K562 (cell line): ENCODE measurements around the gene LTO1. TPM values are rescaled to one million over a fixed set of nuclear protein-coding genes. Genes with fewer than 3 reads are reported as not detected.

Experiments used
- ATAC-seq: fragments of 200-7000 bp; cut with Tn5 transposase; 3 replicates; pipeline ENCODE4 v1.9.1; 2020; ENCODE audit warnings: moderate library complexity
- BruUV-seq: library from RNA; stranded (reverse); fragments of 400-500 nt; replicated peaks from 2 replicates; lab custom pipeline; 2021; lab: Mats Ljungman, UMichigan
- CTCF ChIA-PET: fragments of 300-600 bp; formaldehyde crosslinking; extraction: SDS; loops from one replicate; lab custom pipeline; 2021; ENCODE audit warnings: low intra/inter-chr PET ratio; lab: Yijun Ruan, JAX
- POLR2A ChIA-PET: fragments of 300-600, 350-650 bp; sonication (Branson Sonifier 250); formaldehyde crosslinking; extraction: SDS; loops from one replicate; lab custom pipeline; 2021; ENCODE audit warnings: antibody characterized with exemption, inconsistent platforms; lab: Yijun Ruan, JAX
- DNase-seq, 4 experiments: peaks; one replicate each; pipeline versions ENCODE4 v3.0.0 to v3.0.0-alpha.2; 2011 to 2018; ENCODE audit warnings: low spot score in 3 of 4, mixed read lengths in 3 of 4; ENCODE audit errors: extremely low read depth in 1 of 4
- FAIRE-seq: peaks from 2 replicates; lab custom pipeline; 2011; peaks lifted over from hg19 to GRCh38; lab: Jason Lieb, UNC
- H2AFZ ChIP-seq: 2 replicates; pipeline ENCODE4 v1.6.0; 2011; ENCODE audit warnings: low read depth, low read length, control low read depth, inconsistent platforms
- H3K27ac ChIP-seq: fragments of 200-600 bp; 3 replicates; pipeline ENCODE4 v1.8.0; 2011; ENCODE audit warnings: low read depth, mild to moderate bottlenecking, control low read depth, inconsistent platforms, low read length, moderate library complexity, mixed read lengths; ENCODE audit errors: extremely low read depth
- H3K27me3 ChIP-seq, 2 experiments: fragments of 300-600 bp in 1 of 2; 2 replicates in 1 of 2; 3 replicates in 1 of 2; pipeline versions ENCODE4 v1.6.0 to v1.8.0; 2011; ENCODE audit warnings: inconsistent platforms in 2 of 2, low read length in 2 of 2, mild to moderate bottlenecking in 1 of 2, mixed read lengths in 1 of 2, moderate library complexity in 1 of 2; ENCODE audit not compliant: control insufficient read depth in 2 of 2, insufficient read depth in 2 of 2
- H3K36me3 ChIP-seq: fragments of 300-600 bp; 3 replicates; pipeline ENCODE4 v1.8.0; 2011; ENCODE audit warnings: mild to moderate bottlenecking, low read length, inconsistent platforms; ENCODE audit not compliant: control insufficient read depth, insufficient read depth
- H3K4me1 ChIP-seq, 2 experiments: fragments of 200-600 bp in 1 of 2; replicated peaks in 1 of 2; 2 replicates in 1 of 2; 3 replicates in 1 of 2; pipeline versions ENCODE4 v1.5.1 to v1.8.0; 2011; ENCODE audit warnings: inconsistent platforms in 2 of 2, low read length in 2 of 2, mild to moderate bottlenecking in 1 of 2, mixed read lengths in 1 of 2, moderate library complexity in 1 of 2; ENCODE audit not compliant: control insufficient read depth in 2 of 2, insufficient read depth in 2 of 2
- H3K4me2 ChIP-seq: 2 replicates; pipeline ENCODE4 v1.6.1; 2011; ENCODE audit warnings: low read length, control low read depth, inconsistent platforms, mixed read lengths; ENCODE audit not compliant: insufficient read depth
- H3K4me3 ChIP-seq: fragments of 200-600 bp; sonication (generic), shearing (Covaris generic); 2 replicates; pipeline ENCODE4 v1.5.1; 2016; ENCODE audit warnings: control low read depth, inconsistent platforms
- H3K79me2 ChIP-seq: fragments of 200-600 bp; 3 replicates; pipeline ENCODE4 v1.8.0; 2011; ENCODE audit warnings: low read length, inconsistent platforms; ENCODE audit not compliant: control insufficient read depth, insufficient read depth
- H3K9ac ChIP-seq, 2 experiments: 2 replicates each; pipeline versions ENCODE4 v1.6.0 to v1.6.1; 2011; ENCODE audit warnings: low read depth in 2 of 2, low read length in 2 of 2, control low read depth in 1 of 2, inconsistent platforms in 1 of 2, mild to moderate bottlenecking in 1 of 2, mixed read lengths in 1 of 2; ENCODE audit not compliant: insufficient read depth in 1 of 2
- H3K9me1 ChIP-seq: one replicate; pipeline ENCODE4 v1.6.0; 2011; ENCODE audit warnings: inconsistent platforms, mild to moderate bottlenecking, low read length, moderate library complexity; ENCODE audit not compliant: control insufficient read depth, insufficient read depth
- H3K9me3 ChIP-seq: replicated peaks from 2 replicates; pipeline ENCODE4 v1.5.1; 2011; ENCODE audit warnings: low read depth, low read length, inconsistent platforms; ENCODE audit not compliant: control insufficient read depth, insufficient read depth
- H4K20me1 ChIP-seq: replicated peaks from 2 replicates; pipeline ENCODE4 v1.6.1; 2011; ENCODE audit warnings: low read length, inconsistent platforms, mixed read lengths; ENCODE audit not compliant: control insufficient read depth, insufficient read depth
- FOXJ2 ChIP-seq: fragments of 200-800 bp; sonication (Bioruptor generic); IDR thresholded peaks from 2 replicates; pipeline ENCODE4 v1.6.1; 2016; ENCODE audit warnings: missing genetic modification characterization, missing compliant biosample characterization
- RAD21 ChIP-seq, 2 experiments: fragments of 250-450 bp in 1 of 2; fragments of 450-650 bp in 1 of 2; sonication (Bioruptor Pico) in 1 of 2; formaldehyde crosslinking in 1 of 2; IDR thresholded peaks in 1 of 2; conservative IDR thresholded peaks in 1 of 2; 2 replicates each; pipeline versions ENCODE4 v1.4.0 to v1.8.0; 2020 to 2022; ENCODE audit warnings: mild to moderate bottlenecking in 2 of 2, moderate library complexity in 1 of 2
- RBM17 ChIP-seq: fragments of 200-400 bp; formaldehyde crosslinking; IDR thresholded peaks from 2 replicates; pipeline ENCODE4 v1.6.1; 2017; ENCODE audit warnings: low read depth, mild to moderate bottlenecking, low read length, borderline replicate concordance
- STAG1 ChIP-seq: sonication (generic); formaldehyde crosslinking; IDR thresholded peaks from 2 replicates; pipeline ENCODE4 v1.5.0; 2020; ENCODE audit warnings: missing genetic modification reagents, borderline replicate concordance
- ZNF263 ChIP-seq: sonication (generic); formaldehyde crosslinking; IDR thresholded peaks from 2 replicates; pipeline ENCODE4 v1.8.0; 2022; ENCODE audit warnings: mild to moderate bottlenecking, missing genetic modification reagents, borderline replicate concordance
- WGBS: fragments of 100-300 bp; shearing (Covaris generic); methylation state at CpG from one replicate; pipeline ENCODE4 v1.1.6; 2016; ENCODE audit warnings: low coverage, mixed read lengths; ENCODE audit not compliant: insufficient coverage; ENCODE audit errors: missing lambda C conversion rate; 5-methylcytosine and 5-hydroxymethylcytosine counted together
- in situ Hi-C: fragments of 300-500 bp; cut with MboI; formaldehyde crosslinking; loops from 4 replicates; pipeline ENCODE4 v1.15.0; 2018; ENCODE audit warnings: inconsistent platforms, mixed read lengths
- intact Hi-C: fragments of 100-400 bp; cut with micrococcal nuclease; formaldehyde crosslinking; loops from 2 replicates; pipeline ENCODE4 v1.14.2; 2022
- polyA plus RNA-seq, 8 experiments: library from polyadenylated mRNA; depleted of rRNA in 4 of 8; stranded (reverse) in 5 of 8; unstranded in 3 of 8; fragments of >200 nt; fragmentation: Nextera tagmentation in 2 of 8; fragmentation: Illumina TruSeq in 1 of 8; extraction: Ambion mirVana in 2 of 8; extraction: Trizol in 1 of 8; gene quantifications; 2 replicates each; pipeline versions ENCODE4 v1.2.1 to v1.2.3, GENCODE V29; 2011 to 2014; ENCODE audit warnings: inconsistent platforms in 1 of 8, missing spikeins in 1 of 8
- total RNA-seq, 7 experiments: library from RNA; depleted of rRNA in 6 of 7; stranded (reverse); fragments of >200 nt in 6 of 7; fragmentation: Illumina TruSeq in 2 of 7; extraction: Trizol in 2 of 7; gene quantifications; 2 replicates each; pipeline versions ENCODE4 v1.2.1 to v1.2.3, GENCODE V29; 2011 to 2021; ENCODE audit warnings: low replicate concordance in 1 of 7

LTO1 gene
- total and polyA plus RNA-seq, 9 of the 15 experiments (the other 6 are each of a cell fraction or from before 2014, with no cell fraction given) = 2.6 to 43.4 (median 19.1) TPM

- TF ChIP-seq FOXJ2 (no peak), ZNF263 (peak; percentile 74)
- no peak overlapping the region for H3K4me2 ChIP-seq
- H3K9ac ChIP-seq = no peak overlapping the region
- H2AFZ ChIP-seq = no peak overlapping the region
- H3K36me3 ChIP-seq = no peaks in the 10 kb centered on the region
- BruUV-seq = no TSS peak
- H3K4me1 ChIP-seq = no peaks in the 10 kb centered on the region; a peak in 1 of 5 replicates
- ChIA-PET CTCF (no interaction called here), POLR2A (no interaction called here)
- ATAC-seq (no peak), DNase-seq (no peak), FAIRE-seq (no peak)
- H3K27me3 ChIP-seq = peaks cover 35 to 78% of the 10 kb centered on the region in 2 experiments
- intact Hi-C loops = no loop called here
- no peak overlapping the region for H3K27ac ChIP-seq
- H3K4me3 ChIP-seq = no peak overlapping the region
- H4K20me1 ChIP-seq = 0 out of 2 replicates have a peak, but pooled peaks cover 6% of the 10 kb centered on the region
- no peaks in the 10 kb centered on the region for H3K9me3 ChIP-seq
- in situ Hi-C loops = loop anchor here (10.0 kb wide), 1 partner anchor 466 kb away; no protein-coding TSS in a partner anchor
- WGBS = 0% methylated on average over 7 of the region's 8 CpGs
- no peaks in the 10 kb centered on the region for H3K9me1 ChIP-seq
- H3K79me2 ChIP-seq = no peaks in the 10 kb centered on the region
Measured at GRCh38 chr11:69718912-69719311, 43.8 kb upstream of the LTO1 start.

DNA sequence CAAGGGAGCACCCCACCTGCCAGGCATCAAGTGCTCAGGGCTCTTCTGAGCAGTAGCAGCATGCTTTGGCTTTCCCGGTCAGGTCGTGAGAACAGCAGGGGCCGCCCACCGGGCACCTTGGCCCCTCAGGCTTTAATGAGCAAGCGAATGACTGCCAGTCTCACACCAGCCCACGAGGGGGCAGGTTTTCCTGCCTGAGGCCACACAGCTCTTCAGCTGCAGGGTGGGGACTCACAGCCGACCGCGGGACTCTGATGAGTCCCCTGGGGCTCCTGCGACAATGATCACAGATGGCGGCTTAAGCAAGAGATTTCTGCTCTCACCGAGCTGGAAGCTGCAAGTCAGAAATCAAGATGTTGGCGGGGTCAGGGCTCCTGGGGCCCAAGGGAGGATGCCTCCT is 43.0 kb upstream of the LTO1 start:
- 2% methylated on average over 13 of the region's 13 CpGs for WGBS
- H3K4me2 ChIP-seq = no peak overlapping the region
- ATAC-seq = peak; percentile 89
- H3K79me2 ChIP-seq = no peaks in the 10 kb centered on the region
- H3K27me3 ChIP-seq = peaks cover 32 to 73% of the 10 kb centered on the region in 2 experiments
- 0 out of 2 replicates have a peak, but pooled peaks cover 6% of the 10 kb centered on the region for H4K20me1 ChIP-seq
- no peak overlapping the region for H3K4me3 ChIP-seq
- H3K9me1 ChIP-seq = no peaks in the 10 kb centered on the region
- peak; percentile 58 to 75 (median 70) for DNase-seq
- intact Hi-C loops (no loop called here), in situ Hi-C loops (loop anchor here (10.0 kb wide), 1 partner anchor 467 kb away; no protein-coding TSS in a partner anchor)
- no peaks in the 10 kb centered on the region; a peak in 1 of 5 replicates for H3K4me1 ChIP-seq
- BruUV-seq = no TSS peak
- ChIA-PET POLR2A (interaction anchor here (0.7 kb wide), 2 partner anchors 9 to 12 kb away, joined by 3 read pairs; no protein-coding TSS in a partner anchor), CTCF (no interaction called here)
- no peak for FAIRE-seq
- no peak overlapping the region for H3K9ac ChIP-seq
- no peaks in the 10 kb centered on the region for H3K9me3 ChIP-seq
- H3K27ac ChIP-seq = no peak overlapping the region
- H2AFZ ChIP-seq = no peak overlapping the region
- H3K36me3 ChIP-seq = no peaks in the 10 kb centered on the region
- TF ChIP-seq STAG1 (CRISPR knock-in tag) (peak; percentile 10; the same call in 1 of the 2 replicates), RBM17 (no peak), RAD21 (CRISPR knock-in tag; conservative IDR thresholded peaks at IDR 0.05 in 1 of 2, IDR thresholded peaks at IDR 0.05 in 1 of 2) (peak in 1 of 2 experiments; percentile 54; a peak in 2 of 4 replicates)
